AG04449 (cell line): ENCODE results near the gene DCP1B.

Experiments used
- CTCF ChIA-PET: fragments of 350-600 bp; formaldehyde crosslinking; extraction: SDS; loops from one replicate; lab custom pipeline; 2021; ENCODE audit warnings: antibody characterized with exemption; lab: Yijun Ruan, JAX
- POLR2A ChIA-PET: fragments of 400-600, 350-600 bp; formaldehyde crosslinking; extraction: SDS; loops from one replicate; lab custom pipeline; 2020; ENCODE audit warnings: antibody characterized with exemption, inconsistent platforms; lab: Yijun Ruan, JAX
- DNase-seq: peaks from one replicate; pipeline ENCODE4 v3.0.0-alpha.2; 2010; ENCODE audit warnings: low read depth, low spot score
- H3K4me3 ChIP-seq: 2 replicates; pipeline ENCODE4 v1.5.1; 2011; ENCODE audit warnings: low read depth, mild to moderate bottlenecking, control low read depth, low read length
- TF ChIP-seq, protein P1 (sequence below): IDR thresholded peaks from one replicate; pipeline ENCODE4 v1.5.1; 2011; ENCODE audit warnings: mild to moderate bottlenecking, moderate library complexity, low read length, control low read depth, inconsistent platforms; ENCODE audit not compliant: insufficient read depth; ENCODE audit errors: missing control alignments

The DCP1B gene

DNA sequence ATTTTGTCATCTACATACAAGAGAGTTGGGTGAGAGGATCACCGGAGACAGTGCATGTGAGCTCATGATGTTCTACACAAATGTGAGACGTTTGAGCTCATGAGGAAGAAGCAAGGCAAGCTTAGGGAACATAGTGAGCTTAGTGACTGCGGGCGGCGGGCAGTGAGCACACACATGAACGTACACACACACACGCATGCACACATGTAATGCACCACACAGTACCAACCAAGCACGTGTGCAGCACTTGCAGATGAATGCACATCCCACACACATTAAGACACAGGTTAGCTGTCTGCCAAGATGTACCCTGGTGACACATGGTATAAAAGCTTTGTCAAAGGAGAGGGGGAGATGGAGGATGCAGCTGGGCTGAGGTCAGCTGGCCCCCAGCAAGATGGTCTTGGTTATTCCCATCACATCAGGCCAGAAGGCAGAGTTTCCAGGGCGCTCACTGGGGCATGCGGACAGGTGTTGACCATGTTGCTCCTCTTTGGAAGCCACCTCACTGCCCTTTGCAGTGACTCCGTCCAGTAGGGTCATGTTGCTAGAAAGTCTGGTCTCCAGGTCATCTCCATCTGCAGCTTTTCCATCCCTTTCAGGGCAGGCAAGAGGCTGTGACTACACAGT is 77.1 kb downstream of the DCP1B start:
- H3K4me3 ChIP-seq = no peak overlapping the region
- ChIA-PET POLR2A (no interaction called here), CTCF (interaction anchor here (8.8 kb wide), 1 partner anchor 13 kb away, joined by 70 read pairs; no protein-coding TSS in a partner anchor)
- TF ChIP-seq, protein P1, sequence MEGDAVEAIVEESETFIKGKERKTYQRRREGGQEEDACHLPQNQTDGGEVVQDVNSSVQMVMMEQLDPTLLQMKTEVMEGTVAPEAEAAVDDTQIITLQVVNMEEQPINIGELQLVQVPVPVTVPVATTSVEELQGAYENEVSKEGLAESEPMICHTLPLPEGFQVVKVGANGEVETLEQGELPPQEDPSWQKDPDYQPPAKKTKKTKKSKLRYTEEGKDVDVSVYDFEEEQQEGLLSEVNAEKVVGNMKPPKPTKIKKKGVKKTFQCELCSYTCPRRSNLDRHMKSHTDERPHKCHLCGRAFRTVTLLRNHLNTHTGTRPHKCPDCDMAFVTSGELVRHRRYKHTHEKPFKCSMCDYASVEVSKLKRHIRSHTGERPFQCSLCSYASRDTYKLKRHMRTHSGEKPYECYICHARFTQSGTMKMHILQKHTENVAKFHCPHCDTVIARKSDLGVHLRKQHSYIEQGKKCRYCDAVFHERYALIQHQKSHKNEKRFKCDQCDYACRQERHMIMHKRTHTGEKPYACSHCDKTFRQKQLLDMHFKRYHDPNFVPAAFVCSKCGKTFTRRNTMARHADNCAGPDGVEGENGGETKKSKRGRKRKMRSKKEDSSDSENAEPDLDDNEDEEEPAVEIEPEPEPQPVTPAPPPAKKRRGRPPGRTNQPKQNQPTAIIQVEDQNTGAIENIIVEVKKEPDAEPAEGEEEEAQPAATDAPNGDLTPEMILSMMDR = no peak
- DNase-seq = no peak

DNA sequence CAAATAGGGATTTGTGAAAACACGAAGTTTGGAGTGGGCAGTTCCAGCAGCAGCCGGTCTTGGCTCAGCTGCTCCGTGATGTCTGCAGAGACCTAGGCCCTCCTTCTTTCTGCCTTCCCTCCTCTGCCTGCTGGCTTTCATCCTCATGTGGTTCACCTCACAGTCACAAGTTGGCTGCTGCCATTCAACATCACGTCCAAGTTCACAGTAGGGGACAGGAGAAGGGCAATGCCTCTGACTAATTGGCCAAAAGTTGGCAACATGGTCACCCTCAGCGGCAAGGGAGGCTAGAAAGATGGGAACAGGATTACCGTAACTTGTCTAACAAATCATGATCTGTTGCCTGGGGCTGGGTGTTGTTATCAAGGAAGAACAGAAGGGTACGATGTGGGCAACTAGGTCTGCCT is 78.0 kb downstream of the DCP1B start:
- DNase-seq = no peak
- ChIA-PET POLR2A (no interaction called here), CTCF (interaction anchor here (8.8 kb wide), 1 partner anchor 13 kb away, joined by 70 read pairs; no protein-coding TSS in a partner anchor)
- TF ChIP-seq, protein P1 = no peak
- H3K4me3 ChIP-seq = no peak overlapping the region

DNA sequence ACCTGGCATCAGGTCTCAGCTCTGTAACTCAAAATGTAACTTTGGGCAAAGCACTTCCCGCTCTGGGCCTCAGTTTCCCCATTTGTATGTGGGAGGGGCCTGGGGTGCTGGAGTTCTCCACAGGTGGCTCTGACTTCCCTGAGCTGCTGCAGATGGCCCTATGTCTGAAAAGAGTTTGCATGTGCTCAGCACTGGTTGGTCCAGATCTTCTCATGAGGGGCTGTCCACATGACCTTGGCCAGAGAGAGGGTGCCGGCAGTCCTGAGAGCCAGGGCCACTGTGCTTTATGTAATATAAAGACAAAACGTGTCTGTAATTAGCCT is 78.6 kb downstream of the DCP1B start:
- DNase-seq = no peak
- TF ChIP-seq, protein P1 = no peak
- POLR2A ChIA-PET = no interaction called here
- H3K4me3 ChIP-seq = no peak overlapping the region
- CTCF ChIA-PET = interaction anchor here (8.8 kb wide), 1 partner anchor 14 kb away, joined by 70 read pairs; no protein-coding TSS in a partner anchor

DNA sequence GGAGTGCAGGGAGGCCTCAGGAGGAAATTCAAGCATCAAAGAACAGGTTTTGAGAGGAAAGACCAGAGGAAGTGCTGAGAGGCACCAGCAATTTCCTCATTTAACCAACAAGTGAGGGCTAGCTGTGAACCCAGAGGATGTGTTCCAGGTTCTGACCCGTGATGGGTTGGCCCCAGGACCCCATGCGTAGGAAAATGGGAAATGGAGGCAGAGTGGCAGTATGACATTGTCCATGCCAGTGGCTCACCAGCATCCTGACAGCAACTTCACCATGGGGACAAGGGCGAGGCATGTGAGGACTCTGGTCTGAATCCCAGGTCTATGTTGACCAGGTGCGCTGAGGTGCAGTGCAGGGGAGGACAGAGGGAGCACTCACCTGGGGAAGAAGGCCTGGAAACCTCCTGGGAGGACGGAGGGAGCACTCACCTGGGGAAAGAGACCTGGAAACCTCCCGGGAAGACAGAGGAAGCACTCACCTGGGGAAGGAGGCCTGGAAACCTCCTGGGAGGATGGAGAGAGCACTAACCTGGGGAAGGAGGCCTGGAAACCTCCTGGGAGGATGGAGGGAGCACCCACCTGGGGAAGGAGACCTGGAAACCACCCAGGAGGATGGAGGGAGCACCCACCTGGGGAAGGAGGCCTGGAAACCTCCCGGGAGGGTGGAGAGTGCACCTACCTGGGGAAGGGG is 79.1 kb downstream of the DCP1B start:
- TF ChIP-seq, protein P1 = no peak
- CTCF ChIA-PET = interaction anchor here (8.8 kb wide), 1 partner anchor 15 kb away, joined by 70 read pairs; no protein-coding TSS in a partner anchor
- POLR2A ChIA-PET = no interaction called here
- DNase-seq = no peak
- H3K4me3 ChIP-seq = no peak overlapping the region

DNA sequence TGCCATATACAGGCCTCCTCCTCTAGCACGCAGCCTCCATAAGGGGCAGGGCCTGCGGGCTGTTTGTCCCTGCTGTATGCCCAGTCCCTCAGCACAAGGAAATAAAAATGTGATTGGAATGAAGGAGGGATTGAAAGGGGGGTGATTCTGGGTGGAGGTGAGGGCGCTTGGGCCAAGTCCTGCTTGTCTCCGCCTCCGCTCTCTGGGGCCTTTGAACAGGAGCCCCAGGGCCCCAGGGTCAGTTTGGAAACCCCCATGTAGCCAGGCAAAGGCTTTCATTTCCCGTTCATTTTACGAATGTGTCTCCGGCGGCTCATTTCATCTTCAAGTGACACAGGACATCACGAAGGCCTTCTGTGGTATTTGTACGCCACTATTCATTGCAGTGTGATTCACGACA is 81.3 kb downstream of the DCP1B start:
- no peak for DNase-seq
- POLR2A ChIA-PET = no interaction called here
- TF ChIP-seq, protein P1 = no peak
- CTCF ChIA-PET = interaction anchor here (8.8 kb wide), 1 partner anchor 17 kb away, joined by 70 read pairs; no protein-coding TSS in a partner anchor
- no peak overlapping the region for H3K4me3 ChIP-seq

DNA sequence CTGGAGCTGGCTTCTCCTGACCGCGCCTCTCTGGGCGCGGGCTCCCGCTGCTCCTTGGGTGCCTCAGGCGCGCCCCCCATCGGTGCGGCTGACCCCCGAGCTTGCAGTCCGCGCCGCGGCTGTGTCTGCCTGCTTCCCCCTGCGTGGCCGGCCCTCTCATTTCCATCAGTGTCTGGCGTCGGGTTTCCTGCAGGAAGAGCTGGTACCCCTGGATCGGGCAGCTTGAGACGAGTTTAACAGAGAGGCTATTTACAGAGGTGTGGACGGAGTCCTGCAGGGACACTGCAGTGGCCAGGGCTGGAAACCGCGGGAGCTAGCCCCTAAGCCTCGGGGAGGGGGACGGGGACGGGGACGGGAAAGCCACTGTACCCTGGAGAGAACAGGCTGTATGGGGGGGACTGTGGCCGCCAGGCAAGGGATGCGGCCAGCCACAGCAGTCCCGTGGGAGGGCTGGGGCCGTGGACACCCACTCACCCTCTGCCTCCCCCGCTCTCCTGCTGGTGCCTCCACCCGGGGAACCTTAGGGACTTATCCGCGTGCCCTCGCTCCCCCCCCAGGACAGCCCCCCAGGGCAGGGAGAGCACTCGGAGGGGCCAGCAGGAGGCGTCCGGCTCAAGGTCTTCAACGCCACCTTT is 82.1 kb downstream of the DCP1B start:
- DNase-seq = no peak
- no peak overlapping the region for H3K4me3 ChIP-seq
- ChIA-PET CTCF (no interaction called here), POLR2A (no interaction called here)
- TF ChIP-seq, protein P1 = no peak
